ENCODE data around the gene PRICKLE3.
A peak's percentile ranks its signal among the peaks of the same experiment; 100 is the strongest.
"Not testable (repeated sequence)": the region's sequence is repeated elsewhere in the genome, so short reads cannot be mapped to it uniquely, and the experiment has no call there.

Gene PRICKLE3

DNA sequence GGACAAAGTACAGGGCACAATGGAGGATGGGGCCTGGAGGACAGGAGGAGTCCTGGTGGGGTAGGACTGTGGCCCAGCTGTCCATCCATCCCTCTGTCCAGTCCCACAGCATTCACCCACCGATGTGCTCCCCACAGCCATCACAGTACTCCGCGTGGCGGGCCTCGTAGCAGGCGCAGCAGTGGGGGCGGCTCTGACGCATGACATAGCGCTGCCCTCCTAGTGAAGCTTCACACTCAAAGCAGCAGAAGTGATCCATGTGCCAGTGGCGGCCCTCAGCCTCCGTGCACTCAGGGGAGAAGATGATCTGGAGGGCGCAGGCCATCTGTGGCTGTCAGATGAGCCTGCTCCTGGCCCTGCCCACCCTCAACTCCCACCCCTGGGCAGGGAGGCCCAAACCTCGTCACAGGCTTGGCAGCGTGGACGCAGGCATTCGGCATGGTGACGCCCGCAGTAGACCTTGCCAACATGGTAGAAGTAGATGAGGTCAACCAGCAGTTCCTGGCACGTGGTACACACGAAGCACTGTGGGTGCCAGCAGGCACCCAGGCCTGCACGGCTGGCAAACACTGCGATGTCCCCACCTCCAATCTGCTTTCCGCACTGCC, 8.2 kb downstream of the PRICKLE3 start:
- DNase-seq, result no peak

DNA sequence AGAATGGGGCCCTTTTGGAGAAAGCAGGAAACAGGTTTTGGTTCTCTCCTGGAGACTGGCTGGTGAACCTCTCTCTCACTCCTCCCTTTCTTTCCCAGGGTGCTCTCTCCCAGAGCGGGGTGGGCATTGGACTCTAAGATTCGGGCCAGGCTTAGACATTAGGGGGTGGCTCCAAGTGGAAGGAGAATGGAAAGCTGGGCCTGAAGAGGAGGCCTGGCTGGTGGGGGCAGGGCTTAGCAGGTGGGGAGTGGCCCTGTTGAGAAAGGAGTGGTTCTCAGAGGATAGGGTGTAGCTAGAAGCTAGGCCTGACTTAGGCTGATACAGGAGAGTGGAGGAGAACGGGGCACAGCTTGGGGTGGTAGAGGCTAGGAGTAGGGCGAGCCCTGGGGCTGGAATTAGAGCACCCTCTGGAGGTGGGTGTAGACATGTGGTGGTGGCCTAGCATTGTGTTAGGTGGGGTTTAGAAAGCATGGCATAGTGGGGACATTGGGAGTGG, 8.8 kb downstream of the PRICKLE3 start:
- DNase-seq, result no peak

DNA sequence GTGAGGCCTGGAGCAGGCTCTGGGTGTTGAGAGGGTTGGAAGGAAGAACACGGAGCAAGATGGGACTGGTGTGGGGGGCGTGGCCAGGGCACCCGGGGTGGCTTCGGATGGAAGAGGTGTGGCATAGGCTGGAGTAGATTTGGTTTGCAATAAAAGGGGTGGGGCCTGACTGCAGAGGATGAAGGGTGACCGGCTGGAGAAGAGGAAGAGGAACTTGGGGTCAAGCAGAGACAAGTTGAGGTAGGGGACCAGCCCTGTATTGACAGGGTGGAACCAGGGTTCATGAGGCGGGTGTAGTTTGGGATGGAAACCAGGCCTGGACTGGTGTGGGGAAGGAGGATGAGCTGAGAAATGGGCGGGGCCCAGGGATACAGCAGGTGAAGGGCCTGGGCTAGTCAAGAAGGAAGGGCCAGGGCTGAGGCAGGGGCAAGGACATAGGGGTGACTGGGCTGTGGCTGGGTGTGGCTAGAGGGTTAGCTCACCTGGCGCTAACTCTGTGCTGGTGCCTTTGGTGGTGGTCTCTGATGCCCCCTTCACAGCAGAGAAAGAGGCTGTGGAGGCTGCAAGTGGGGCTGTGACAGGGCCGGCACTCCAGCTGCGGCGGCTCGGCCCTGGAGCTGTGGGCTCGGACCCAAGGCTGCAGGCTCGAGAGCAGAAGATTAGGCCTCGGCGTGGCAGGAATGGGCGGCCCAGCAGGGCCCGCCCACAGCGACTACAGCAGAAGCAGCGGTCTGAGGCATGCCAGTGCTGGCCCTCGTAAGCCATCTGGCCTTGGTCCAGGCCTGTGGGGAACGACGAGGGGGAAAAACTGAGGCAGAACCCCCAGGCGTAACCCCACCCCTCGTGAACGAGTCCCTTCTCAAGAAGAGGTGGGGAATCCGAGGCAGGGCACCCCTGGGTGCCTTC, 9.5 kb downstream of the PRICKLE3 start:
- no peak for DNase-seq

DNA sequence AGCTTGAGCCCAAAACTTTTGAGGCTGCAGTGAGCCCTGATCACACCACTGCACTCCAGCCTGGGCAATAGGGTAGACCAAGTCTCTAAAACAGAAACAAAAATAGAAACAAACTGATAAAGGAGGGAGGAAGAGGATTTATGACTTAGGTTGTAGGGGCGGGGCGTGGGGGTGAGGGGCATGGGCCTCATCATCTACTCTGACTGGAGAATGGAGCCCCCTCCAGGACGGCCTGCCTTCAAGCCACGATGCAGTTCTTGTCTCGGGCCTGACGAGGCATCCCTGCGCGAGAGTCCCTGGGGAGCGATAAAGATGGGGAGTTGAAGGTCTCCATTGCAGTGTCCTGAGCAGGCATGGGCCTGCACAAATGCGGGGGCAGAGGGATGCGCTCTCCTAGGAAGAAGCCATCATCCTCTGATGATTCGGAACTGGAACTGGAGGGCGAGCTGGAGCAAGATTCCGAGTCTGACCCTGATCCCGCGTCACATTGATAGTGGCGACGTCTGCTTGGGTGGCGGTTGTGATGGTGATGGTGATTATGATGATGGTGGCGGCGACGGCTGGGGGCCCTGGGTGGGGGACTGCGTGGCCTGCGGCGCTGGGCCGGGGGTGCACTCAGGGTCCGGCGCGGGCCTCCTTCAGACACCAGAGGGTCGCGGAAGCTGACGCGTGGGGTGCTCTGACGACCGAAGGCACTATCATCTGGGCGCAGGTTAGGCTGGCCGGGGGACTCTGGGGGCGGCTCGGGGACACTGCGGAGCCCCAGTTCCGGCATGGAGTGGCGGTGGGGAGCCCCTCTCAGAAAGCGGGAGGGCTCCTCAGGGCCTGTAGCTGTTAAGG, 10.5 kb downstream of the PRICKLE3 start:
- no peak for DNase-seq

DNA sequence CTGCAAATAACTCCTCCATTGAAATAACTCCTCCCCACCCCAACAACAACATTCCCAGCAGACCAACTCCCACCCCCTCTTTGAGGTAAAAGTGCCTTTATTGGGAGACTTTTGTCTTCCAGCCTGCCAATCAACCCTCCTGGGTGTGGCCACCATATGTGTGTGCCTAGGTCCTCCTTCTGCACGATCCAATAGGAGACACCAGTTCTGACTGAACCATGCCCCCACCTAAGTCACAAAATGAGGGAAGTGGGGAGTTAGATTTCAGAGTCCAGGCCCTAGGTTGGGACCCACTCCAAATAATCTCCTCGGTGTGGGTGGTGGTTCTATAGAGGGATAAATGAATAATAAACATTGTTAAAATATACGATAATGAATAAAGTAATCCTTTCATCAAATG, 11.4 kb downstream of the PRICKLE3 start:
- DNase-seq, result no peak

DNA sequence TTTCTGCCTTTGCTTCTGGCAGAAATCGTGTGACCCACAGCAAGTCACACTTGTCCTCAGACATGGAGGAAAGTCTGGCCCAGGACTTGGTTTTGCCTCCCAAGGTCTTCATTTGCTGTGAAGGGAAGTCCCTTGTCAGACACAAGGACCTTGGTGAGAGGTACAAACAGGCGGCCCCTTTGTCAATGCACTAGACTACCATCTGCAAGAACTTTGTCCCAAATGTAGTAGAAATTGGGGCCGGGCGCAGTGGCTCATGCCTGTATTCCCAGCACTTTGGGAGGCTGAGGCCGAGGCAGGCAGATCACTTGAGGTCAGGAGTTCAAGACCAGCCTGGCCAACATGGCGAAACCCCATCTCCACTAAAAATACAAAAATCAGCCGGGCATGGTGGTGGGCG, 12.6 kb downstream of the PRICKLE3 start:
- not testable (repeated sequence) for DNase-seq

DNA sequence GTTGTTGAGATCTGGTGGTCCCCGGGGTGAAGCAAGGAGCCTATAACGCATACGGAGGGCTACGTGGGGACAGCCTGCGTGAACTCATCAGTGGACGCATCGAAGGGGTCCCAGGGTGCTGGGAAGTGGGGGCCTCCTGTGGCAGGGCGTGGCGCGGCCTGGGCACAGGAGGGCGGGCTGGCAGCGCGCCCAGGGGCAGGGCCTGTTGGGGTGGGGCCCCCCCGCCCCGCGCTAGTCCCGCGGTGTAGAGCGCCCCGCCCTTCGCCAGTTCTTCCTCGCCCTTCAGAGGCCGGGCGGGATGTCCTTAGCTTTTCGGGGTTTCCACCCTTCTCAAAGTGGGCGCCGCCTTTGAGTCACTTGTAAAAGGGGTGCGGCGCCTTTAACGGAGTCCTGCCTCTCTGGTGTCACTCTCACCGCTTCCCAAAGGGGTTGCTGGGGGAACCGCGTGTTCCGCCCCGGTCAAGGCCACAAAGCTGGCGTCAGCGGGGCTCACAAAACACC, 13.8 kb downstream of the PRICKLE3 start:
- no peak for DNase-seq

DNA sequence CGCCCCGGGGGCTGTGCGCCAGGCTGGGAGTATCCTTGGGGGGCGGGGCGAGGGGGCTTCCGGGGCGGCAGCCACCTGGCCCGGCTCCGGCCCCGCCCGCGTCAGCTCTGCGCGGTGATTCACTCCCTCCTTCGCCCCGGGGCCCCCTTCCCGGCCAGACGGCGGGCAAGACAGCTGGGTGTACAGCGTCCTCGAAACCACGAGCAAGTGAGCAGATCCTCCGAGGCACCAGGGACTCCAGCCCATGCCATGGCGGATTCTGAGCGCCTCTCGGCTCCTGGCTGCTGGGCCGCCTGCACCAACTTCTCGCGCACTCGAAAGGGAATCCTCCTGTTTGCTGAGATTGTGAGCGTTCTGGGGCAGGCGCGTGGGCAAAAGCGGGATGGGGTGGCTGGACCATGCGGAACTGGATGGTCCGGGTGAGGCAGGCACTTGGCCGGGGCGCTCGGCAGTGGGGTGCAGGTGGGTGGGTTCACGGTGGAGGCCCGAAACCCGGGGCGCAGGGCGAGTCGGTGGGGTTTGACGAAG, 14.4 kb downstream of the PRICKLE3 start, which contains the start of gene PLP2:
Gene PLP2 (plus strand): TSS at position 147 of the 528 bp plus-strand sequence. CDS start 103 bp downstream, at position 250.
- DNase-seq, result no peak

DNA sequence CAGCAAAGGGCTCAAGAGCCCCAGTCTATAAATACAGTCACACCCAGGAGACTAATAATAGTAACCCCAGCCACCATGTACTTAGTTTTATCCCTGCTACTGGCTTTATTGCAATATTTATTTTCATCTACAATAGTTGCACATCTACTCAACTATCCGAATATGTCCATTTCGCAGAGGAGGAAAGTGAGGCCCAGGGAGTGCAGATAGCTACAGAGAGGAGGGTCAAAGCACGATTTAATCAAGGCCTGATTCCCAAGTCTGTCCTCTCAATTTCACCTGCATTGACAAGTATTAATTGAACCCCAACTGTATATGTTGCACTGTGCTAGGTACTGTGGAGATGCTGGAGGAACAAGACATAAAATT, 18.4 kb downstream of the PRICKLE3 start:
- DNase-seq, result no peak

DNA sequence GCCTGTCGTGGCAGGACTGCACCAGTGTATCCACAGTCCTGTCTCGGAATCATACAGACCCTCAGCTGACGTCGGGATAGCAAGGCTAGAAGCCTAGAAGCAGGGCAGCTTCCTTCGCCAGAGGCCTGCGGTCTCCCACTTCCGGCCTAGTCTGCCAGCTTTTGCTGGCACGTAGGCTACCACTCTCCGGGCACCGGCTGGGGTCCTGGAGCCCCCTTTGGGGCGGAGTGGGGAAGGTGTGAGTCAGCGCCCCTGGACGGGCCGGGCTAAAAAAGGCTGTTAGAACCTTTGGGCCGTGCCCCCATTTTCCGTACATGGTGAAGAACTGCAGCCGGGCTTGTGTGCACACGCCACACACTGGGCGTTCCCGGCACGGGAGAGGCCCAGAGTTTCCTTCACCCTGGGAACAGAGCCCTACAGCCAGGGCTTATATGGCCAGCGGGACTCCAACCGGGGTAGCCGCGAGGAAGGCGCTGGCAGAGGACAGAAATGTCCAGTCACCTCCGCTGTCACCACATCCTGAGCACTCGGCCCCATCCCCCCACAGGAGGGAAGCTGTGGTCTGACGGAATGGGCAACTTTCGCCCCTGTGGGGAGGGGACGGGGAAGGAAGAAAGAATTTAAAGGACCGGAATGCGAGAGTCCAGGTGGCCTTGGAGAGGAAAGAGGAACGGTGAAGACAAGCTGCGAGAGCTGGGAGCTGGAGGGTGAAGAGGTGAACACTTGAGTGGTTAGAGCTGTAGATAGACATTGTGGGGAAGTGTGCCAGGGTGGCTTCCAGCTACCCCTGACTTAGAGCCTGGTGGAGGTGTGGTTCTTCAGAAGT, 19.0 kb downstream of the PRICKLE3 start:
- DNase-seq, result peak; percentile 66

DNA sequence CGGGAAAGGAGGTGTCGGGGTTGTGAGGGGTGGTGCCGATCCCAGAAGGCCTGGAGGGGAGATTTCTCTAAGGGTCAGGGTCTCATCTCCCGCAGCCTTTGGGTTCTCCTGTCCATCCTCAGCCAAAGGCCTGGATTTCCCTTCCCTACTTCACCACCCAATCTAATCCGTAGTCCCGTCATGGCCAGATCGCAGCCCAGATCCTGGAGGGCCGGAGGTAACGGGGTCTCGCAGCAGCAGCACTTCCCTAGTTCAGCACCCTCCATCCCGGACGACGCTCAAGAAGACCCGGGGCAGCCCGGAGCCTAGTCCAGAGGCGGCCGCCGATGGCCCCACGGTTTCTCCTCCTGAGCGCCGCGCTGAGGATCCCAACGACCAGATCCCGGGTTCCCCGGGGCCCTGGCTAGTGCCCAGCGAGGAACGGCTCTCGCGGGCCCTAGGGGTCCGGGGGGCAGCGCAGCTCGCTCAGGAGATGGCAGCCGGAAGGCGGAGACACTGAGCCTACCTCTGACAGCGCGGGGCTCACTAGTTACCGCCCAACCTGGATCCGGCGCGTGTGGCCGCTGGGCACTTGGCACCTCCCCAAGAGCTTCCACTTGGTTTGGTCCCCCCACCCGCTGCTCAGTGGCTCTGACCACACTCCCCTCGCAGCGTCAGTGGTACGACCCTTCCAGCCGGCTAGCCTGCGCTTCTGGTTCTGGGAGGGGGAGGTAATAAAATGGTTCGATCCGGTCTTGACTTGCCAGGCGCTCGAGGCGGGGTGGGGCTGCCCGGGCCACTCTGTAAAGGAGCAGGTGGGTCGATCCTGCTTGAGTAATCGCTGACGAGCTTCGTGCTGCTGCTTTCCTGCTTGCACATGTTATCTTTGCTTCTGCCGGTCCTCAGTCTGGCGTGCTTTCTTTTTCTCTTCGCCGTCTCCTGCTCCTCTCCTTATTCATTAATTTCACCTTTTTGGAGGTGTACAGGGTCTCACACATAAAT, 20.0 kb downstream of the PRICKLE3 start:
- DNase-seq, result peak; percentile 81

DNA sequence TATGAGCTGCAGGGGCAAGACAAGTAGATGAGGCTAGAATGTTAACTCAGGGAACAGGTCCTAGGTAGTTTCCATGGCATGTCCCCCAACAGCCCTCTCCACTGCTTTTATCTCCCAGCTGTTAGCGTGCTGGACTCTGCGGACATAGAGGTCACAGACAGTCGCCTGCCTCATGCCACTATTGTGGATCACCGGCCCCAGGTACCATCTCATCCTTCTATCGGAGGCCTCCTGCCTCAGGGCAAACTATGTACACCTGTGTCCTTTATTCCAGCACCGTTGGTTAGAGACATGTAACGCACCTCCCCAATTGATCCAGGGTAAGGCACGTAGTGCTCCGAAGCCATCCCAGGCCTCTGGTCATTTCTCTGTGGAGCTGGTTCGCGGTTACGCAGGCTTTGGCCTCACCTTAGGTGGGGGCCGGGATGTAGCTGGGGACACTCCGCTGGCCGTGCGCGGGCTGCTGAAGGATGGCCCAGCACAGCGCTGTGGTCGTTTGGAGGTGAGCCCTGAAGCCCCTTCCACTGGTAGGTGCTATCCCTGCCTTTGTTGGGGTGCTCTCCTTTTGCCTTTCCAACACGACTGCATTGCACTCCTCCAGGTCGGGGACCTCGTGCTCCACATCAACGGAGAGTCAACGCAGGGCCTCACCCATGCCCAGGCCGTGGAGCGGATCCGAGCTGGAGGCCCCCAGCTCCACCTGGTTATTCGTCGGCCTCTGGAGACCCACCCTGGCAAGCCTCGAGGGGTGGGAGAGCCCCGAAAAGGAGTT, 21.4 kb downstream of the PRICKLE3 start:
- DNase-seq, result no peak

DNA sequence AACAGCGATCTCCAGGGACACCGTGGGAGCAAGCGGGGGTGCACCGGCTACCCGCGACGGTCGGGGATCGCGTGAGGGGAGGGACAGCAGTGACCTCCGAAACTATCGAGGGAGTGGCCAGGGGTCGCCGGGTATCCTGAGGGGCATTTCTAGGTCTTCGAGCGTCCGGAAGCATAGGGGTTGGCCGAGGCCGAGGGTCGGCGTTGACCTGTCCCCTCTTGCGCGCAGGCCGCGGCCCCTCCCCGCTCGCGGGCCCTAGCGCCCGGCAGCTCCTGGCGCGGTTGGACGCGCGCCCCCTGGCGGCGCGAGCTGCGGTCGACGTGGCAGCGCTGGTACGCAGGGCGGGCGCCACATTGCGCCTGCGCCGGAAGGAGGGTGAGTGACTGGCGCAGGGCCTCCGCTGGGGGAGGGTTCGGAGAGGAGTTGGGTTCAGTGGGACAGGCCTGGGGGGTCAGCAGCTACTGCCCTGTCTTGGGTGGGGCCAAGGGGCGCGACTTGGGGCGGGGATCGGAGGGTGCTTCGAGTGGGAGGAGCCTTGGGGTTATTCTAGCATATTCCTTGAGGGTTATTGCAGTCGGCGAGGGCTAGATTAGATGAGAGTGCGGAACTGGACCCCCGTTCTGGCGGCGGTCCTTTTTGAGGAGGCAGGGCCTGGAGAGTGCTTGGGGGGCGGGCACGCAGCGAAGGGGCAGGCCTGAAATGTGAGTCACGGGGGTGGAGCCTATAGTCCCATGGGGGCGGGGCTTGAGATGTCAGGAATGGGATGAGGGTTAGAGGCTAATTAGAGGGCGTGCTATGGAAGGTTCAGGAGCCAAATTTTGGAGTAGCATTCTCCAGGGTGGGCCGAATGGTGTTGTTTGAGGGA, 22.4 kb downstream of the PRICKLE3 start:
- peak; percentile 71 for DNase-seq

DNA sequence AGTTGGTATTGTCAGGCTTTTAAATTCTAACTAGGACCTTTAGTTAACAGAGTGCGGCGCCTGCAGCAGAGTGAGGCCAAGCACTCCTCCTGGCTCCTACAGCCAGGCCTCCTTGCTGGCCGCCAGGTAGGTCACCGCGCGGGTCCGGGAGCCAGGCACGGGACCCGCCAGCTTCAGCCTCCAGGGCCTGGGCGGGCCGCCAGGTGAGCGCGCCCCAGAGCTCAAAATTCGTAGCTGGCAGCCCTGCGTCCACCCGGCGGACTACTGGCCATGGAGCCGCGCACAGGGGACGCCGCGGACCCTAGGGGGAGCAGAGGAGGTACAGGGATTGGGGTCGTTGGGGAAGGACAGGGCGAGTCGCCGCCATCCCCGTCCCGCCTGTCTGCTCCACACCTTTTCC, 23.6 kb downstream of the PRICKLE3 start, which contains the start of gene MAGIX:
Gene MAGIX (plus strand): TSS at position 139 of the 400 bp plus-strand sequence. CDS start 132 bp downstream, at position 271.
- DNase-seq, result no peak

DNA sequence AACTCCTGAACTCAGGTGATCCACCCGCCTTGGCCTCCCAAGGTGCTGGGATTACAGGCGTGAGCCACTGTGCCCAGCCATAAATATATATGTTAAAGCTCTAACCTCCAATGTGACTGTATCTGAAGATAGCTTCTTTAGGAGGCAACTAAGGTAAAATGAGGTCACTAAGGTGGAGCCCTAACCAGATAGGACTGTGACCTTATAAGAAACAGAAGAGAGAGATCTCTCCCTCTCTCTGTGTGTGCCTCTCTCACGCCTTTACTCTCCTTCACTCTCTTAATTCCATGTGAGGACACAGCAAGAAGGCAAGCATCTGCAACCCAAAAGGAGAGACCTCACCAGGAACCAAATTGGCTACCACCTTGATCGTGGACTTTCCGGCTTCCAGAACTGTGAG, 24.5 kb downstream of the PRICKLE3 start:
- no peak for DNase-seq

DNA sequence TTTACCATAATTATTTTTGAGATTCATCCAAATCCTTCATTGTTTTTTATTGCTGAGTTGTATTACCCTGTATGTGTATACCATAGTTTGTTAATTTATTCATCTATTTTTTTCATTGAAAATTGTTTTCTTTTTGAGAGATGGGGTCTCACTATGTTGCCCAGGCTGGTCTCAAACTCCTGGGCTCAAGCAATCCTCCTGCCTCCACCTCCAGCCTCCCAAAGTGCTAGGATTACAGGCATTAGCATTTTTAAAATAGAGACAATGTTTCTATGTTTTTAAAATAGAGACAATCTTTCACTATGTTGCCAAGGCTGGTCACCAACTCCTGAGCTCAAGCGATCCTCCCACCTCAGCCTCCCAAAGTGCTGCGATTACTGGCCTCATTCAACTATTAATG, 25.3 kb downstream of the PRICKLE3 start:
- DNase-seq, result no peak

DNA sequence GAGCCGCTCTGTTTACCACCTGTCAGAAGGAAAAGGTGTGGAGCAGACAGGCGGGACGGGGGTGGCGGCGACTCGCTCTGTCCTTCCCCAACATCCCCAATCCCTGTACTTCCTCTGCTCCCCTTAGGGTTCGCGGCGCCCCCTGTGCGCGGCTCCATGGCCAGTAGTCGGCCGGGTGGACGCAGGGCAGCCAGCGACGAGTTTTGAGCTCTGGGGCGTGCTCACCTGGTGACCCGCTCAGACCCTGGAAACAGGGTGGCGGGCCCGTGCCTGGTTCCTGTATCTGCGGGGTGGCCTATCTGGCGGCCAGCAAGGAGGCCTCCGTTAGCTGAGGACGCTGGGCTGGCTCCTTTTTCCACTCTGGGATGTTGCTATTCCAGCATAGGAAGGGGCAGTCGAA, 29.0 kb downstream of the PRICKLE3 start:
- no peak for DNase-seq

All from NCI-H2029 (cell line).